Stimulated activated CD8-positive, alpha-beta memory T cell treated with anti-CD3 and anti-CD28 coated beads, Interleukin-15, amount 100 ng/mL, for 4 hours (primary cell): ENCODE measurements around the gene DVL1.

Experiments used
- DNase-seq, 2 donors: peaks; one replicate each; pipeline ENCODE4 v3.0.0-alpha.2; 2020; ENCODE audit warnings: low read depth in 2 of 2

DVL1 gene

GRCh38 chr1:1356796-1357401, 7.7 kb upstream of the DVL1 start:
- DNase-seq, result no peak

- DNase-seq, result no peak
Observed at GRCh38 chr1:1356166-1356795, 7.1 kb upstream of the DVL1 start.

DNA sequence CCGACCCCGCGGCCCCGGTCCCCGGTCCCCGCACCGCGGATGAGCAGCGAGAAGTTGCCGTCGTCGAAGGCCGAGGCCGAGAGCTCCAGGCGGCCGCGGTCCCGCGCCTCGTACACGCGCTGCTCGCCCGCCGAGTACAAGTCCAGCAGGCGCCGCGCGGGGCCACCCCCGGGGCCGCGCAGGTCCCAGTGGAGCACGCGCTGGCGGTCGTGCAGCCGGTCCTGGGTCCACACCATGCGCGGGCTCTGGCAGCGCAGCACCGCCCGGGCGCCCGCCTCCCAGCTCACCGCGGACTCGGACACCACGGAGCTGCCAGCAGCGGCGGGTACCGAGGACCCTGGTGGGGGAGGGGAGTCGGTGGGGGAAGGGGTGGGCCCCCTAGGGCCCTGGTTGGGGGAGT, 6.2 kb upstream of the DVL1 start:
- DNase-seq, result no peak

GRCh38 chr1:1354271-1355247, 5.3 kb upstream of the DVL1 start:
- DNase-seq, result no peak

- no peak for DNase-seq
Observed at GRCh38 chr1:1353389-1354151, 4.4 kb upstream of the DVL1 start.

- no peak for DNase-seq
Observed at GRCh38 chr1:1352786-1353388, 3.7 kb upstream of the DVL1 start.

GRCh38 chr1:1351511-1352427, 2.6 kb upstream of the DVL1 start:
- DNase-seq, result no peak

GRCh38 chr1:1348420-1349255, 580 bp downstream of the DVL1 start:
- DNase-seq, result no peak

GRCh38 chr1:1347663-1348419, 1.4 kb downstream of the DVL1 start:
- no peak for DNase-seq

GRCh38 chr1:1347026-1347595, 2.1 kb downstream of the DVL1 start:
- DNase-seq, result no peak

DNA sequence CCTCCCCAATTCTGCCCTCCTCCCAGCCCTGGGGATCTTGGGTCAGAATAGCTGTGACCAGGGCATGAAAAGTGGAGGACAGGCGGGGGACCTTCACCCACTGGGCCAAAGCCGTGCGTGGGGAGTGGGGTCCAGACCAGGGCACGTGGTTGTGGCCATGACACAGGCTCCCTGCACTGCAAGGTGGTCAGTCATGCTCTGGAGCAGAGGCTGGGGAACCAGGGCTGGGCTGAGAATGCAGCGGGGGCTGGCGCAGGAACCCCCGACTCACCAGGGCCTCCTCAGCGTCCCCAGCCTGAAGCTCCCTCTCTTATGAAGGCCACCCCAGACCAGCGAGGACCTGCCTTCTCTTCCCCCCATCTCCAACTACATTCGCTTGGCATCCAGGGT, 2.7 kb downstream of the DVL1 start:
- DNase-seq, result no peak

GRCh38 chr1:1345860-1346500, 3.2 kb downstream of the DVL1 start:
- no peak for DNase-seq

DNA sequence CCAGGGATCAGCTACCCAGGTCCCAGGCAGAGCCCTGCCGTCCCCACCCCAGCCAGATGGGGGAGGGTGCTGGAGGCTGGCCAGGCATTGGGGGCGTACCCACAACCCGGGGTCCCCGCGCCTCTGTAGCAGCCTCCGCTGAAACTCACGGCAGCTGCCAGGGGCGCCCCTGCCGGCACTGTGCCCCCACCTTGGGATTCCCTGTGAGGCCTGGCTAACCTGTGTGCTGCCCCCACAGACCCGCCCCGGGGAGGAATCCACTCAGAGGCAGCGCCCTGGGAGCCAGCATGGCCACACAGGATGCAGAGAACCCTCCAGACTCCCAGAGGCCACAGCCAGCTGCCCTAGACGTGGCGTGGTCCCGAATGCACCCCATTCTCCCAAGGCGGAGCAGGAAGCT, 3.8 kb downstream of the DVL1 start:
- DNase-seq, result no peak

DNA sequence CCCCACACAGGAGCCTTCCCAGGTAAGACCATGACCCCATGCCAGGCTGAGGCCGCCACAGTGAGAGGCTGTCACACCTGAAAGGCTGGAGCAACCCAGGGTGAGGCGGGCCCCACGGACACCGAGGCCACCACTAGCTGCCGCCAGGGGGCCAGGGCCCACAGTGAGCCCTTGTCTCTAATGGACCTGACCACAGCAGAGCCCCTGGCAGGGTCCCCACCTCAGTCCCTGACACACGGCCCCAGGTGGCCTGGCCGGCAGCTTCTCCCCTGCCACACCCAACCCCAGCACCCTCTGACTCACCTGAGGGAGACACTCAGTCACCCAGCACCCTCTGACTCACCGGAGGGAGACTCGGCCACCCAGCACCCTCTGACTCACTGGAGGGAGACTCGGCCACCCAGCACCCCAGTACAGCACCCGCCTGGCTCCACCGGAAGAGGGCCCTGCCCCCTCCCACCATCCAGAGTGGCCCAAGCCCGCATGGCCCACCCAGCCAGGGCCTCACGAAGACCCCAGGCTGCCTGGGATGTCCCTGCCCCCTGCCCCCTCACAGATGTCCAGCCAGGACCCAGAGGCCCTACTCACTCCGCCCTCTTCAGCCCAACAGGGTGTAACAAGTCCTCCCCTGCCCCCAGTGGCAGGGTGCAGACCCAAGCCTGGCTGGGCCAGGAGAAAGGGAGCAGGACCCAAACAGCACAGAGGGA, 4.4 kb downstream of the DVL1 start:
- DNase-seq, result peak; percentile 27 to 38

DNA sequence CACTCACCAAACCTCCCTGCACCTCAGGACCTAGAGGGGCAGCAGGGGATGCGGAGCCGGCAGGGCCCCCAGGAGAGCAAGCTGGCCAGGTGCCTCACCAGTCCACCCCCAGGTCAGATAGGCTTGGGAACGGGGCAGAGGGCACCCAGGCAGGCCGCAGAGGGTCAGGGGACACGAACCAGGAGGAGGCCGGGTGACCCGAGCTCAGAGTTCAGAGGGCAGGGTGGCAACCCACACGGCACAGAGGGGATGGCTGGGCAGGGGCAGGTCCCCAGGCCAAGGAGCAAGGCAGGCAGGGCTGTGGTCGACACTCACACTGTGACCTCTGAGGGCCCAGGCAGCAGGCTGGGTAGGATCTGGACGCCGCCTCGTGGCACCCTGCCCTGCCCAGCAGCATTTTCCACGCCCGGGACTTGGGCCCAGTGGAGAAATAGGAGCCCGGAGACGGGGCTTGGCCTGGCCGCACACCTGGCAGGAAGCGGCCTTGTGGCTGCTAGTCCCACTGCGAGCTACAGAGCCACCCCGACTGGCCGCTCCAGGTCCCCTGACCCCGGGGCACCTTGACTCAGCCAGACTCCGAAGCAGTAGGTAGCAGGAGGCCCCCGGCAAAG, 5.3 kb downstream of the DVL1 start:
- DNase-seq, result no peak

- no peak for DNase-seq
Observed at GRCh38 chr1:1342584-1343115, 6.6 kb downstream of the DVL1 start.
